GM18505 (cell line): ENCODE results near the gene OXGR1.

ENCODE experiments used
- ATAC-seq: cut with Tn5 transposase; IDR thresholded peaks from one replicate; pipeline ENCODE4 v1.9.1; 2021; ENCODE audit not compliant: unreplicated experiment
- POLR2A ChIP-seq: IDR thresholded peaks from 4 replicates; pipeline ENCODE4 v1.6.1; 2011; ENCODE audit warnings: borderline replicate concordance; ENCODE audit not compliant: insufficient read depth, insufficient read length; ENCODE audit errors: extremely low read depth

Gene OXGR1

DNA sequence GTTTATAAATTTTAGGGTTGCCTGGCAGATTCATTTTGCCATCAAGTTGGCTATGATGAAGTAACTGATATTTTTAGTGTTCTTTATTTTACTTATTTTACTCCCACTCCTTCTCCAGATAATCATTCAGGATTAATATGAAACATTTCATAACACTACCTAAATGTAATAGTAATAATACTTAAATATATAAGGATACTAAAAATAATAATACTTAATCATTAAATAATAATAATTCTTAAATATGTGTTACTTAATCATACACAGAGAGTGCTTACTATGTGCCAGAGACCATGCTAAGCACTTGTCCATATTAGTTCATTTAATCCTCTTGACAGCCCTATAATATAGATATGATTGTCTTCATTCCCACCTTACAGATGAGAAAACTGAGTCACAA is 23.0 kb upstream of the OXGR1 start:
- TF ChIP-seq POLR2A = no peak
- no peak for ATAC-seq

DNA sequence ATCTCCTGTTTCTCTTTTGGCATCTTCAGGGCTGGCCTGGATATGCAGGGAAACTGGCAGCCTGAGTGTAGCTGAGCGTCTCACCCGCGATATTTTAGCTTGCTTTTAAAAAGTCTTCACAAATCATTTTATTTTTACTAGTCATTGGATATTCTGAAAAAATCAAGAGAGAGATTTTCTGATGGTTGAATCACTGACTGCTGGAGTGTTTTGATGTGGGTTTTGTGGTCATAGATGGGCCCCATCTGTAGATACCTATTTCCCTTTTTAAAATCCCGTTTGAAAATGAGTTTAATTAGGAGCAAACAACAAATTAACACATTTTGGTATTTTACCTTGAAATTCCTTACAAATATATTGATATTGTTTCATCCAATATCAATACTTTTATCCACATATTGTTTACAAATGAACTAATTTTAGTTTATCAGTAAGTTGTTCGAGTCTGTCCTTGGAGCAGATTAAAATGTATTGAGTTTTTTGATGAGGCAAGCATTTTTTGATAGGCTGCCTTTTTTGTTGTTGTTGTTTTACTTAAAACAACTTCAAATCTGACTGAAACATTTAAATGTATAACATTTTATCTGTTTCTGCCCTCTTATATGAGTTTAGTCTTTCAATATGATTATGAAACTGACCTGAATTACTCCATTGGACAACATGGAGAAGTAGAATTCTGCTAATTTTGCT is 21.5 kb upstream of the OXGR1 start:
- no peak for ATAC-seq
- no peak for TF ChIP-seq POLR2A

DNA sequence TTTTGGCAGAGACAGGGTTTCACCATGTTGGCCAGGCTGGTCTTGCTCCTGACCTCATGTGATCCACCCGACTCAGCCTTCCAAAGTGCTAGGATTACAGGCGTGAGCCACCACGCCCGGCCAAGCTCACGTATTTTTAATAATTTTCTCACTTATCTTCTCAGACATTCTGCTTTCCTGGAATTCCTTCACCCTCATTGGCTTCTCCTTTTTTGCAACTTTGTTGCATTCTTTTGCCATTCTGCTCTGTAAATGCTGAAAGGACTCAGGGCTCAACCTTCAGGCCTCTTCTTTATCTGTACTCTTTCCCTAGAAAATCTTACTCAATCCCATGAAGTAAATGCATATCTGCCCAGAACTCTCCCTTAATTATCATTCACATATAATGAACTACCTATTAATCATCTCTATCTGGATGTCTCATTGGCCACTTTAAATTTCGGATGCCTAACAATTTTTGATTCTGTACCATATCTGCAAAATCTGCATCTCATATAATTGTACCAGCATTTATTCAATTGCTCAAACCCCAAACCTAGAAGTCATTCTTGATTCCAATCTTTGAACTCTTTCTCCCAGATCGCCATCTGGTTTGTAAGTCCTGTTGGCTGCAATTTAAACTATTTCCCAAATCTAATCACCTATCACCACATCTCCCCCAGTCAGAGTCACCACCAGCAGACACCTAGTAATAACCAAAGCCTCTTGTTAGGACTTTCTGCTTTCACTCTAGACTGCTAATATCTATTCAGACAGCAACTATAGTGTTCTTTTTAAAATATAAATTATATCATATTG is 18.2 kb upstream of the OXGR1 start:
- no peak for ATAC-seq
- TF ChIP-seq POLR2A = no peak

DNA sequence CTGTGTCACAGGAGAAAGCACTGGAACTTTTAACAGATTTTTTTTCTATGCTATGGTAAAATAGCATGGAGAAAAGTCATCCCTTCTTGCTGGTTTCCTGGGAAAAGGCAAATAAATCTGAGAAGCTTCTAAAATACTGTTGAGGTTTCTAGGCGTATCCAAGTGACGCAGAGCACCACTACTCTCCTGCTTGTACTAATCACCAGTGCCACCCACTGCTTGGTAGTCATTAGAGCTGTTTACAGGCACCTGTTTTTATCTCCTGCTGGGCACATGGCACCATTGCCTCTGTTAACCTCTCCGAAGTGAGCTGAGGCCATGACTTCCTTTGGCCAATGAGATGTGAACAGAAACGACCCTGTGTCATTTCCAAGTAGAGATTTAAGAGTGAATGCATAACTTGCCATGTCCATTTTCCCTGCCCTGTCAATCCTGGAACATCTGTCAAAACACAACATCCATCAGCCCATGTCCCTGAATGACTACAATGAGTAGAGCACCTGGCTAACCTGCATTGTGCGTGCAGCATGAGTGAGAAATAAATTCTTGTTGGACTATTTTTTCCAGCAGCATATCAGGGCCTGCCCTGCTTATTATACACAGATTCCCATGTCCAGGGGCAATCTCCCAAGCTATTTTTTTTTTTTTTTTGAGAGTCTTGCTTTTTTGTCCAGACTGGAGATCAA is 17.3 kb upstream of the OXGR1 start:
- TF ChIP-seq POLR2A = no peak
- ATAC-seq = no peak

DNA sequence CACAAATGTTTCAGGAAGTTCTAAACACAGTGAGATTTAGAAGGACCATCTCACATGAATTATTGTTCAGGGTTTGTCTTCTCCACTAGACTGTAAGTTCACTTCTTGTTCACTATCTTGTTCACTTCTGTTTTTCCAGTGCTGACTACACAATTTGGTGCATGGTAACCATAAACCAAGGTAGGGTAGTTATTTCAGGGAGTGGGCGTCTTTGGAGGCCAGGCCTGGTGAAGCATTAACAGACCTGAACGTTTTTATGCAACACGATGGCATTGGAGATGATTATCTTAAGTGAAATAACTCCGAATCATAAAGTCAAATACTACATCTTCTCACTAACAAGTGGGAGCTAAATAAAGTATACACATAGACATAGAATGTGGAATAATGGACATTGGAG is 14.4 kb upstream of the OXGR1 start:
- no peak for TF ChIP-seq POLR2A
- ATAC-seq = no peak

DNA sequence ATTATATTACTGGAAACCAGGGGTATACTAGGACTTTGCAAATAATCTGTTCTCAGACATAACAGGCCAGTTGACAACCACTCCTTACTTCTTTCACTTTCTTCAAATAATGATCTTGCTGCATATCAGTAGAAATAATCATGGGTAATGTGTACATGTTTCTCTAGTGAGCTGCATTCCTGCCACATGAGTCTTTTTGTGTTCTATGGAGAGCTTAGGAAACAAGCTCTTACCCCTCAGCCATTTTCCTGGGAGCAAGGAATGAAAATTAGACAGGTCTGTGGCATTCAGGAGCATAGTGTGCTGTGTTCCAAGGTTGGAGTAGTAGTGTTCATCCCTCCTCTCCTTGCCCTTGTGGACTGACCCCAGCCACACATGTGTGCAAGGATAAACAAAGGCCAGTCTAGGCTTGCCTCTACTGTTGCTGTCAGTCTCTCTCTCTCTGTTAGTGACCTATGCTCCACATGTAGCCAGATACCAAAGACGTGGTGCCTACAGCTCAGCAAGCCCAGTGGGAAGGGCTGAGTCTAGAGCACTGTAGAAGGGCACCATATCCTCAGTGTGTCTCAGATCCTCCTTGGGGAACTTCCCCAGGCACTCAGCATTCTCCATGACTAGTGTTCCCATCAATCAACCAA is 11.5 kb upstream of the OXGR1 start:
- no peak for ATAC-seq
- no peak for TF ChIP-seq POLR2A

DNA sequence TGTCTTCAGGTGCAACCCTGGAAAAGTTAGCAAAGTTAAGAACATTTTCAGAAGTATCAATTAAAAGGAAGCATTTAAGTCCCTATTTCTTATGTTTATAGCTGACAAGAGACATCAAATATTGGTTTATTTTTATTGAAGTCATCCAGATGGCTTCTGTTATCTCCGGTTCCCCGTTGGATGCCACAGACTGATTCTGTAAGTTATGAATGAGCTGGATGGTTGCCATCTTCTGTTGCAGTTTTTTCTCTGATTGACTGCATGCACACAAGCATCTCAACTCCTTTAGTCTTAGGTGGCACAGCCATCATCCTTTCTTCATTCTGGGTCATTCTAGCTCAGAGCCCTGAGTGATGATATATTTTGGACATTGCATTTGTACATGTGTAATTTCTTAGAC is 10.6 kb upstream of the OXGR1 start:
- no peak for ATAC-seq

DNA sequence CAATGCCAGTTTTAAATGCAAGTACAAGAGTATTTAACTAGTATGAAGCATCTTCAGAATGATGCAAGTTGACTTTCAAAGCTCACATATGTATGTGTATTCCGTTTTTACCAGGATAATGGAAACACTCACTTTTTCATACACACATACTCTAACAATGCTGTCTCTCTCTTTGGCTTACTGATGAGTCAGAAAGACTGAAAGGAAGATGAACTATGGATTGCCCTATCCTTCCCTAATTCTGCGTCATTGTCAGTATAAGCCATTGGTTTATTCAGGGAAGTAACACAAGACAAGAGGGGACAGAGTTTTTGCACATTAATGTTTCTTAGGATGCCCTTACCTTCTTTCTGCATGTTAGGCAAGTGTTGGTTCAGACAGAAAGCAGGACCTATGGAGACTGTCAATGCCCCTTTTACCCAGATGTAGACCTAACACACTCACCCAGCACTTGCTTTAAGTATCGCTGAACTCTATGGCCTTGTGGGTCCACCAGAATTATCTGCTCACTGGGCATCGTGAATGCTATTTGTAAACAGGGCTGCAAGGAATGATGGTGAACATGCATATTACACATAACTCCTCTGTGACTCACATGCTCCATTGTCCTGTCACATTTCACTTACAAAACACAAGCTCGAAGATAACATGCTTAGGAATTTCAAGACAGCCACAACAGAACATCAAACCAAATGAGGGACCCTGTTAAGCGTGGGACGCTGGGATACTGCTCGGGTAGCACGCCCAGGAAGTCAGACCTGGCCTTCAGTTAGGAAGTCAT is 10.0 kb upstream of the OXGR1 start:
- no peak for TF ChIP-seq POLR2A
- no peak for ATAC-seq

More for the DNA sequence above, 10.6 kb upstream of the OXGR1 start:
- TF ChIP-seq POLR2A = no peak

DNA sequence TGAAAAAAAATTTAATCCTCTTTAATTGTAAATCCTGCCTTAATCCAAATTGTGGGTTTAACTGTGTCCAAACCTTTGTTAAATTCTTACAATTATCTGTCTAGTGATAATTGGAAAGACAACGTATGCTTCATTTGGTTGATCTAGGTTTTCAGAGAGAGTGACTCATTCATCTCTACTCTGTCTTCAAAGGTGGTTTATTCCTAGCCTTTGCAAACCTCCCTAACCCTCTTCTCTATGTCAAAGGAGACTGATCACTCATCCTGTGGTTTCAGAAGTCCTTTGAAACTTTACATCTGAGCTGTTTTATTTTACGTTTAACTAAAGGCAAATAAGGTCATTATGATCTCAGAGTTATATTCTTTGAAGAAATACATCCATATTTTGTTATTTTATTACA is 8.8 kb upstream of the OXGR1 start:
- no peak for ATAC-seq
- TF ChIP-seq POLR2A = no peak

DNA sequence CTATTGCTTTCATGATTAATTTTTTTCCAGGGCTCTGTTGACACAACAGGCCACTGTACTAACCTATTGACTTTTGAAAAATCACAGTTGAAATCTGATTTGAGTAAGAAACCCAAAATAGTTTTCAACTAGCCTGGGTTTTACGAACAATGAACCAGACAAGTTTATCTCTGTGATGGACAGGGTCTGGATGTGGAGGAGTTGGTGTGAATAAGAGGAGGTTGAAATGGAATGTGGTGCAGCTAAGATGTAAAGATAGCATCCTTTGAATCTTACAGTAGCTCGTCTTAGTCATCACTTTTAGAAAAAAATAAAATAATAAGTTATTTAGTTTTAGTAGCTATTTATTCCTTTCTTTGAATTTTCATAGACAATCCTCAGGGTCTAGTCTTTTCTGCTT is 8.3 kb upstream of the OXGR1 start:
- TF ChIP-seq POLR2A = no peak
- no peak for ATAC-seq

DNA sequence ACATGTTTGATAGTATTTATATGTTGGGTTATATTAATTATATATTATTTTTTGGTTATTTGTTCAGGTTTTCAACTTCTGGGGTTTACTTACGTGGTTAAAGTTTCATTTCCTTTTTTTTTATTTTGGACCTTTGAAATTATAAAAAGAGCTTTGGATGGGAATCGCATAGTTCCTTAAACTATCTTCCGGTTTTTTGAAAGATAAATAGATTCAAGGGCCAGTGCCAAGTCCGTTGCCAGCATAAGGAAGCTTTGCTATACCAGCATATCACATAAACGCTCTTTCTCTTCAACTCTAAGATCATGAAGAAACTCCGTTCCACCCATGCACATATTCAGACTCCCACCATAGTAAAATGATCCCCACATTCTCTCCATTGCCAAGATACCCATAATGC is 7.4 kb upstream of the OXGR1 start:
- TF ChIP-seq POLR2A = no peak
- no peak for ATAC-seq

DNA sequence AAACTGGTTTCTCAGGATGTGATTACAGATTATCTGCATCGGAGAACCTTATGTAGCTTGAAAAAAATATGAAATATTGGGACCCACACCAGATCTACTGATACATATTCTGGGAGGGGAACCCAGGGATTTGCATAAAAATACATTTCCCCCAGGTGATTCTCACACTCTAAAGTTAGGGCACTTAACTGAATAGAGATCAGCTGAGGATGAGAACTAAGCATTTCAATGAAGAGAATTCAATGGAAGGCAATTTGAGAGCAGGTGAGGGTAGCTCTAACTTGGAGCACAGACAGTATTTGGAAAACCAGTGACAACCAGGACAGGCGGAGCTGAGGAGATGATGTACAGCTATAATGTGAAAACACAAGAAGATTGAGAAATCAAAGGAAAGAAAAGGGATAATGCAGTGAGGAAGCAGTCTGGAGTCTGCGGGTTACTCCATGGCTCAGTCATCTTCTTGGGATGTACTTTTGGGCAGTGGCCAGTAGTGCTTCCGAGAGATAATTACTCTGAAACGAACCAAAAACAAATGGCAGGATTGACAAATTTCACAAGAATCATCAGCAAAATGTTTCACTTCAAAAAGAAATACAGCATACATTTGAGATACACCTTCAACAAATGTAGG is 6.1 kb upstream of the OXGR1 start:
- ATAC-seq = no peak
- TF ChIP-seq POLR2A = no peak
